ENCODE measurements around the gene CDK5RAP2.
"Not testable (repeated sequence)": the region's sequence is repeated elsewhere in the genome, so short reads cannot be mapped to it uniquely, and the experiment has no call there.

DNA sequence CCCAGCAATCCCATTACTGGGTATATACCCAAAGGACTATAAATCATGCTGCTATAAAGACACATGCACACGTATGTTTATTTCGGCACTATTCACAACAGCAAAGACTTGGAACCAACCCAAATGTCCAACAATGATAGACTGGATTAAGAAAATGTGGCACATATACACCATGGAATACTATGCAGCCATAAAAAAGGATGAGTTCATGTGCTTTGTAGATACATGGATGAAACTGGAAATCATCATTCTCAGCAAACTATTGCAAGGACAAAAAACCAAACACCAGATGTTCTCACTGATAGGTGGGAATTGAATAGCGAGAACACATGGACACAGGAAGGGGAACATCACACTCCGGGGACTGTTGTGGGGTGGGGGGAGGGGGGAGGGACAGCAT, 64.0 kb downstream of the CDK5RAP2 start:
- TF ChIP-seq, protein P1, sequence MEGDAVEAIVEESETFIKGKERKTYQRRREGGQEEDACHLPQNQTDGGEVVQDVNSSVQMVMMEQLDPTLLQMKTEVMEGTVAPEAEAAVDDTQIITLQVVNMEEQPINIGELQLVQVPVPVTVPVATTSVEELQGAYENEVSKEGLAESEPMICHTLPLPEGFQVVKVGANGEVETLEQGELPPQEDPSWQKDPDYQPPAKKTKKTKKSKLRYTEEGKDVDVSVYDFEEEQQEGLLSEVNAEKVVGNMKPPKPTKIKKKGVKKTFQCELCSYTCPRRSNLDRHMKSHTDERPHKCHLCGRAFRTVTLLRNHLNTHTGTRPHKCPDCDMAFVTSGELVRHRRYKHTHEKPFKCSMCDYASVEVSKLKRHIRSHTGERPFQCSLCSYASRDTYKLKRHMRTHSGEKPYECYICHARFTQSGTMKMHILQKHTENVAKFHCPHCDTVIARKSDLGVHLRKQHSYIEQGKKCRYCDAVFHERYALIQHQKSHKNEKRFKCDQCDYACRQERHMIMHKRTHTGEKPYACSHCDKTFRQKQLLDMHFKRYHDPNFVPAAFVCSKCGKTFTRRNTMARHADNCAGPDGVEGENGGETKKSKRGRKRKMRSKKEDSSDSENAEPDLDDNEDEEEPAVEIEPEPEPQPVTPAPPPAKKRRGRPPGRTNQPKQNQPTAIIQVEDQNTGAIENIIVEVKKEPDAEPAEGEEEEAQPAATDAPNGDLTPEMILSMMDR (IDR thresholded peaks at IDR 0.05) = not testable (repeated sequence)
- not testable (repeated sequence) for TF ChIP-seq POLR2AphosphoS5 (IDR thresholded peaks at IDR 0.05; ENCODE audit: insufficient read depth in 1 of 2, low read depth in 1 of 2); POLR2A (IDR thresholded peaks at IDR 0.05)

Measured in vagina (tissue), 2 donors.